Measurements from ENCODE around the gene UPK1A.

- TF ChIP-seq CTCF (IDR thresholded peaks at IDR 0.05) (no peak), POLR2A (IDR thresholded peaks at IDR 0.05) (no peak)
Observed at GRCh38 chr19:35722897-35723296, 56.6 kb downstream of the UPK1A start.

Measured in esophagus squamous epithelium (tissue), 4 donors.